HEK293 (cell line): ENCODE data around the gene IGSF11.

Source experiments
- CTCF ChIA-PET: fragments of 350-600 bp; formaldehyde crosslinking; extraction: SDS; loops from one replicate; lab custom pipeline; 2021; ENCODE audit warnings: antibody characterized with exemption; lab: Yijun Ruan, JAX
- POLR2A ChIA-PET: fragments of 300-600 bp; formaldehyde crosslinking; extraction: SDS; loops from one replicate; lab custom pipeline; 2020; ENCODE audit warnings: antibody characterized with exemption, inconsistent platforms; lab: Yijun Ruan, JAX
- H3K27ac ChIP-seq: fragments of 200-500 bp; sonication (Bioruptor generic); 2 replicates; pipeline ENCODE4 v1.5.1; 2014; ENCODE audit warnings: low read depth, low read length, control low read depth, inconsistent platforms; ENCODE audit errors: extremely low read depth
- H3K36me3 ChIP-seq, 2 experiments: fragments of 200-500 bp in 1 of 2; sonication (Bioruptor generic) in 1 of 2; 1 replicate in 1 of 2; 2 replicates in 1 of 2; pipeline ENCODE4 v1.5.1; 2014 to 2017; ENCODE audit warnings: inconsistent platforms in 2 of 2, low read length in 2 of 2; ENCODE audit not compliant: control insufficient read depth in 2 of 2, insufficient read depth in 1 of 2
- H3K4me1 ChIP-seq: fragments of 200-500 bp; sonication (Bioruptor generic); 2 replicates; pipeline ENCODE4 v1.5.1; 2014; ENCODE audit warnings: mild to moderate bottlenecking, low read length, inconsistent platforms; ENCODE audit not compliant: control insufficient read depth, insufficient read depth
- H3K4me3 ChIP-seq: 2 replicates; pipeline ENCODE4 v1.5.1; 2011; ENCODE audit warnings: low read depth, mild to moderate bottlenecking, control low read depth, low read length, moderate library complexity
- H3K9me3 ChIP-seq: fragments of 200-500 bp; sonication (Bioruptor generic); 2 replicates; pipeline ENCODE4 v1.5.1; 2014; ENCODE audit warnings: low read depth, low read length, inconsistent platforms; ENCODE audit not compliant: control insufficient read depth, insufficient read depth
- GLIS1 ChIP-seq: fragments of 450-650 bp; formaldehyde crosslinking; IDR thresholded peaks from 2 replicates; pipeline ENCODE4 v1.5.1; 2016; ENCODE audit warnings: missing biosample characterization, missing genetic modification characterization
- RBAK ChIP-seq: fragments of 450-650 bp; formaldehyde crosslinking; IDR thresholded peaks from 2 replicates; pipeline ENCODE4 v1.5.1; 2016; ENCODE audit warnings: missing biosample characterization, missing genetic modification characterization
- SCRT1 ChIP-seq: fragments of 450-650 bp; formaldehyde crosslinking; IDR thresholded peaks from 2 replicates; pipeline ENCODE4 v1.5.1; 2016; ENCODE audit warnings: missing biosample characterization, missing genetic modification characterization, borderline replicate concordance
- YY1 ChIP-seq: fragments of 450-650 bp; formaldehyde crosslinking; IDR thresholded peaks from 2 replicates; pipeline ENCODE4 v1.5.1; 2018; ENCODE audit warnings: missing biosample characterization, missing genetic modification characterization
- ZFP69B ChIP-seq: fragments of 450-650 bp; formaldehyde crosslinking; IDR thresholded peaks from 2 replicates; pipeline ENCODE4 v1.5.1; 2016; ENCODE audit warnings: missing biosample characterization, missing genetic modification characterization
- ZNF10 ChIP-seq: fragments of 450-650 bp; formaldehyde crosslinking; IDR thresholded peaks from 2 replicates; pipeline ENCODE4 v1.5.1; 2017; ENCODE audit warnings: missing biosample characterization, missing genetic modification characterization
- ZNF132 ChIP-seq: fragments of 450-650 bp; formaldehyde crosslinking; IDR thresholded peaks from 2 replicates; pipeline ENCODE4 v1.5.1; 2017; ENCODE audit warnings: missing biosample characterization, missing genetic modification characterization, borderline replicate concordance
- ZNF184 ChIP-seq: fragments of 450-650 bp; IDR thresholded peaks from 2 replicates; pipeline ENCODE4 v1.5.1; 2018; ENCODE audit warnings: missing biosample characterization, mild to moderate bottlenecking, missing genetic modification characterization
- ZNF19 ChIP-seq: fragments of 450-650 bp; formaldehyde crosslinking; IDR thresholded peaks from 2 replicates; pipeline ENCODE4; 2016; ENCODE audit warnings: missing biosample characterization, missing genetic modification characterization, low read depth
- ZNF423 ChIP-seq: fragments of 450-650 bp; formaldehyde crosslinking; IDR thresholded peaks from 2 replicates; pipeline ENCODE4 v1.5.1; 2016; ENCODE audit warnings: missing biosample characterization, missing genetic modification characterization
- ZNF473 ChIP-seq: fragments of 450-650 bp; formaldehyde crosslinking; IDR thresholded peaks from 2 replicates; pipeline ENCODE4 v1.5.1; 2017; ENCODE audit warnings: missing biosample characterization, missing genetic modification characterization
- ZNF629 ChIP-seq: fragments of 450-650 bp; formaldehyde crosslinking; IDR thresholded peaks from 2 replicates; pipeline ENCODE4 v1.5.1; 2017; ENCODE audit warnings: missing biosample characterization, missing genetic modification characterization
- ZNF768 ChIP-seq: fragments of 450-650 bp; formaldehyde crosslinking; IDR thresholded peaks from 2 replicates; pipeline ENCODE4 v1.5.1; 2018; ENCODE audit warnings: missing biosample characterization, mild to moderate bottlenecking, missing genetic modification characterization
- ZNF777 ChIP-seq: fragments of 450-650 bp; formaldehyde crosslinking; IDR thresholded peaks from 2 replicates; pipeline ENCODE4 v1.5.1; 2017; ENCODE audit warnings: missing biosample characterization, missing genetic modification characterization, borderline replicate concordance
- ZNF830 ChIP-seq: fragments of 450-650 bp; IDR thresholded peaks from 2 replicates; pipeline ENCODE4 v1.5.0; 2018; ENCODE audit warnings: missing biosample characterization, missing genetic modification characterization, low read depth, mild to moderate bottlenecking, moderate library complexity
- ZSCAN16 ChIP-seq: fragments of 450-650 bp; formaldehyde crosslinking; IDR thresholded peaks from 2 replicates; pipeline ENCODE4 v1.5.1; 2016; ENCODE audit warnings: missing biosample characterization, missing genetic modification characterization
- TF ChIP-seq, protein P1 (sequence below): fragments of 450-650 bp; formaldehyde crosslinking; IDR thresholded peaks from 2 replicates; pipeline ENCODE4 v1.5.1; 2016; ENCODE audit warnings: missing biosample characterization, missing genetic modification characterization, borderline replicate concordance
- TF ChIP-seq, protein P2 (sequence below): fragments of 450-650 bp; formaldehyde crosslinking; IDR thresholded peaks from 2 replicates; pipeline ENCODE4 v1.5.1; 2016; ENCODE audit warnings: missing biosample characterization, missing genetic modification characterization
- TF ChIP-seq, protein P3 (sequence below): fragments of 450-650 bp; formaldehyde crosslinking; IDR thresholded peaks from 2 replicates; pipeline ENCODE4 v1.5.1; 2016; ENCODE audit warnings: missing biosample characterization, missing genetic modification characterization
- TF ChIP-seq, protein P4 (sequence below): fragments of 450-650 bp; formaldehyde crosslinking; conservative IDR thresholded peaks from 2 replicates; pipeline ENCODE4 v1.5.1; 2016; ENCODE audit warnings: low read depth, missing biosample characterization, missing genetic modification characterization
- TF ChIP-seq, protein P5 (sequence below): IDR thresholded peaks from 2 replicates; pipeline ENCODE4 v1.6.1; 2011; ENCODE audit warnings: mild to moderate bottlenecking, low read depth, low read length, borderline replicate concordance
- TF ChIP-seq, protein P6 (sequence below): fragments of 450-650 bp; formaldehyde crosslinking; IDR thresholded peaks from 2 replicates; pipeline ENCODE4 v1.5.1; 2017; ENCODE audit warnings: missing biosample characterization, missing genetic modification characterization

The IGSF11 gene

DNA sequence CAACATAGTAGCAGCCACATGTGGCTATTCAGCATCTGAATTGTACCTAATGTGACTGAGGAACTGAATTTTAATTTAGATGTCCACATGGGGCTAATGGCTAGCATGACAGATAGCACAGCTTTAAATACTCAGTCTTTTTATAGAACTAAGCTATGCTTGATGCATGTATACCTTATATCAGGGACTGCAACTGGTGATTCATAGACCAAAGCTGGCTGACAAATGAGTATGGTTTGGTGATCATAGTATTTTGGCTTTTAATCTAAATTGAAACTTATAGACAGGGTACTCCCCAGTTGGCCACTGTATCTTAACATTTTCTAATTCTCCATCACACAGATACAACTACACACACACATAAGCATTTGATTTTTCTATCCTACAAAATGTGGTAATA, 83.6 kb downstream of the IGSF11 start:
- Histone ChIP-seq H3K4me3 (no peak overlapping the region), H3K27ac (no peak overlapping the region), H3K36me3 (no peaks in the 10 kb centered on the region), H3K9me3 (no peaks in the 10 kb centered on the region), H3K4me1 (no peaks in the 10 kb centered on the region)
- ChIA-PET POLR2A (no interaction called here), CTCF (interaction anchor here (0.8 kb wide), 1 partner anchor 11 kb away, joined by 3 read pairs; no protein-coding TSS in a partner anchor)
- TF ChIP-seq YY1 (tag by site-specific recombination) (no peak), ZNF132 (tag by site-specific recombination) (no peak), ZNF10 (no peak), ZNF629 (tag by site-specific recombination) (no peak), ZSCAN16 (tag by site-specific recombination) (no peak), ZNF830 (tag by site-specific recombination) (no peak), GLIS1 (tag by site-specific recombination) (no peak), RBAK (no peak), ZNF423 (tag by site-specific recombination) (no peak), ZNF768 (tag by site-specific recombination) (no peak), ZNF184 (tag by site-specific recombination) (no peak), ZNF19 (tag by site-specific recombination) (no peak)
- TF ChIP-seq, protein P1, sequence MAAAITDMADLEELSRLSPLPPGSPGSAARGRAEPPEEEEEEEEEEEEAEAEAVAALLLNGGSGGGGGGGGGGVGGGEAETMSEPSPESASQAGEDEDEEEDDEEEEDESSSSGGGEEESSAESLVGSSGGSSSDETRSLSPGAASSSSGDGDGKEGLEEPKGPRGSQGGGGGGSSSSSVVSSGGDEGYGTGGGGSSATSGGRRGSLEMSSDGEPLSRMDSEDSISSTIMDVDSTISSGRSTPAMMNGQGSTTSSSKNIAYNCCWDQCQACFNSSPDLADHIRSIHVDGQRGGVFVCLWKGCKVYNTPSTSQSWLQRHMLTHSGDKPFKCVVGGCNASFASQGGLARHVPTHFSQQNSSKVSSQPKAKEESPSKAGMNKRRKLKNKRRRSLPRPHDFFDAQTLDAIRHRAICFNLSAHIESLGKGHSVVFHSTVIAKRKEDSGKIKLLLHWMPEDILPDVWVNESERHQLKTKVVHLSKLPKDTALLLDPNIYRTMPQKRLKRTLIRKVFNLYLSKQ: no peak
- TF ChIP-seq, protein P2, sequence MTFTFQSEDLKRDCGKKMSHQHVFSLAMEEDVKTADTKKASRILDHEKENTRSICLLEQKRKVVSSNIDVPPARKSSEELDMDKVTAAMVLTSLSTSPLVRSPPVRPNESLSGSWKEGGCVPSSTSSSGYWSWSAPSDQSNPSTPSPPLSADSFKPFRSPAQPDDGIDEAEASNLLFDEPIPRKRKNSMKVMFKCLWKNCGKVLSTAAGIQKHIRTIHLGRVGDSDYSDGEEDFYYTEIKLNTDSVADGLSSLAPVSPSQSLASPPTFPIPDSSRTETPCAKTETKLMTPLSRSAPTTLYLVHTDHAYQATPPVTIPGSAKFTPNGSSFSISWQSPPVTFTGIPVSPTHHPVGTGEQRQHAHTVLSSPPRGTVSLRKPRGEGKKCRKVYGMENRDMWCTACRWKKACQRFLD (tag by site-specific recombination): no peak
- TF ChIP-seq, protein P3, sequence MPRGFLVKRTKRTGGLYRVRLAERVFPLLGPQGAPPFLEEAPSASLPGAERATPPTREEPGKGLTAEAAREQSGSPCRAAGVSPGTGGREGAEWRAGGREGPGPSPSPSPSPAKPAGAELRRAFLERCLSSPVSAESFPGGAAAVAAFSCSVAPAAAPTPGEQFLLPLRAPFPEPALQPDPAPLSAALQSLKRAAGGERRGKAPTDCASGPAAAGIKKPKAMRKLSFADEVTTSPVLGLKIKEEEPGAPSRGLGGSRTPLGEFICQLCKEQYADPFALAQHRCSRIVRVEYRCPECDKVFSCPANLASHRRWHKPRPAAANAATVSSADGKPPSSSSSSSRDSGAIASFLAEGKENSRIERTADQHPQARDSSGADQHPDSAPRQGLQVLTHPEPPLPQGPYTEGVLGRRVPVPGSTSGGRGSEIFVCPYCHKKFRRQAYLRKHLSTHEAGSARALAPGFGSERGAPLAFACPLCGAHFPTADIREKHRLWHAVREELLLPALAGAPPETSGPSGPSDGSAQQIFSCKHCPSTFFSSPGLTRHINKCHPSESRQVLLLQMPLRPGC: no peak

DNA sequence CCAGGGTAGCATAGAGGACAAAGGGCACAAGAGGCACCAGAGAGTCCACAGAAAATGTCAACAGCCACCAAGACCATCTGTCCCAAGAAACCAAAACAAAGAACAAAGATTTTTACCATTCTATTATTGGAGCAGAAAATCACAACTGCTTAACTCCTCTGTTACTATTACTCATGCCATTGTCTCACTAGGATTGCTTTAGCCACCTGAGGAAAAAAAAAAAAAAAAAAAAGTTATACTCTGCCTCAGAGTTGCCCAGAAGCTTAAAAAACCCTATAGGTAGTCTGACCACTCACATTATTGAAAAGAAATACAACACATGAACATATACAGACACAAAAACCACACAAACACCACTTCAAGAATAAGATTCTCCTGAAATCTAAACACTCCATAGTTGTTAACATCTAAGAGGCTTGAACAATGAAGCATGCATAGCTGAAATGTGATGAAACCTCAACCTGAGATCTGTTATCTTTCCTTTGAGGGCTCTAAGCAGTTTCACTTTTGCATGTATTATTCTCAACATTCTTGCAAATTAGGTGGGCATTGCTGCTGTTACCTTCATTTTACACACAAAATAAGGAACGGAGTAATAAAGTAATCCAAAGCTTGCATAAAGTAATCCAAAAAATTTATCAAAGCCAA, 85.4 kb downstream of the IGSF11 start:
- no peak for TF ChIP-seq ZNF473 (tag by site-specific recombination)
- TF ChIP-seq SCRT1: no peak
- TF ChIP-seq ZFP69B (tag by site-specific recombination): no peak
- TF ChIP-seq, protein P4, sequence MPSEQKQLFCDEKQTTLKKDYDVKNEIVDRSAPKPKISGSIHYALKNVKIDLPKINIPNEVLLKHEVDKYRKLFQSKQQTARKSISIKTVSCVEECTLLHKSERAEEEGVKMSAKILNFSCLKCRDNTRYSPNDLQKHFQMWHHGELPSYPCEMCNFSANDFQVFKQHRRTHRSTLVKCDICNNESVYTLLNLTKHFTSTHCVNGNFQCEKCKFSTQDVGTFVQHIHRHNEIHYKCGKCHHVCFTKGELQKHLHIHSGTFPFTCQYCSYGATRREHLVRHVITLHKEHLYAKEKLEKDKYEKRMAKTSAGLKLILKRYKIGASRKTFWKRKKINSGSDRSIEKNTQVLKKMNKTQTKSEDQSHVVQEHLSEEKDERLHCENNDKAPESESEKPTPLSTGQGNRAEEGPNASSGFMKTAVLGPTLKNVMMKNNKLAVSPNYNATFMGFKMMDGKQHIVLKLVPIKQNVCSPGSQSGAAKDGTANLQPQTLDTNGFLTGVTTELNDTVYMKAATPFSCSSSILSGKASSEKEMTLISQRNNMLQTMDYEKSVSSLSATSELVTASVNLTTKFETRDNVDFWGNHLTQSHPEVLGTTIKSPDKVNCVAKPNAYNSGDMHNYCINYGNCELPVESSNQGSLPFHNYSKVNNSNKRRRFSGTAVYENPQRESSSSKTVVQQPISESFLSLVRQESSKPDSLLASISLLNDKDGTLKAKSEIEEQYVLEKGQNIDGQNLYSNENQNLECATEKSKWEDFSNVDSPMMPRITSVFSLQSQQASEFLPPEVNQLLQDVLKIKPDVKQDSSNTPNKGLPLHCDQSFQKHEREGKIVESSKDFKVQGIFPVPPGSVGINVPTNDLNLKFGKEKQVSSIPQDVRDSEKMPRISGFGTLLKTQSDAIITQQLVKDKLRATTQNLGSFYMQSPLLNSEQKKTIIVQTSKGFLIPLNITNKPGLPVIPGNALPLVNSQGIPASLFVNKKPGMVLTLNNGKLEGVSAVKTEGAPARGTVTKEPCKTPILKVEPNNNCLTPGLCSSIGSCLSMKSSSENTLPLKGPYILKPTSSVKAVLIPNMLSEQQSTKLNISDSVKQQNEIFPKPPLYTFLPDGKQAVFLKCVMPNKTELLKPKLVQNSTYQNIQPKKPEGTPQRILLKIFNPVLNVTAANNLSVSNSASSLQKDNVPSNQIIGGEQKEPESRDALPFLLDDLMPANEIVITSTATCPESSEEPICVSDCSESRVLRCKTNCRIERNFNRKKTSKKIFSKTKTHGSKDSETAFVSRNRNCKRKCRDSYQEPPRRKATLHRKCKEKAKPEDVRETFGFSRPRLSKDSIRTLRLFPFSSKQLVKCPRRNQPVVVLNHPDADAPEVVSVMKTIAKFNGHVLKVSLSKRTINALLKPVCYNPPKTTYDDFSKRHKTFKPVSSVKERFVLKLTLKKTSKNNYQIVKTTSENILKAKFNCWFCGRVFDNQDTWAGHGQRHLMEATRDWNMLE (tag by site-specific recombination): no peak
- TF ChIP-seq, protein P5, sequence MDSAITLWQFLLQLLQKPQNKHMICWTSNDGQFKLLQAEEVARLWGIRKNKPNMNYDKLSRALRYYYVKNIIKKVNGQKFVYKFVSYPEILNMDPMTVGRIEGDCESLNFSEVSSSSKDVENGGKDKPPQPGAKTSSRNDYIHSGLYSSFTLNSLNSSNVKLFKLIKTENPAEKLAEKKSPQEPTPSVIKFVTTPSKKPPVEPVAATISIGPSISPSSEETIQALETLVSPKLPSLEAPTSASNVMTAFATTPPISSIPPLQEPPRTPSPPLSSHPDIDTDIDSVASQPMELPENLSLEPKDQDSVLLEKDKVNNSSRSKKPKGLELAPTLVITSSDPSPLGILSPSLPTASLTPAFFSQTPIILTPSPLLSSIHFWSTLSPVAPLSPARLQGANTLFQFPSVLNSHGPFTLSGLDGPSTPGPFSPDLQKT: no peak
- TF ChIP-seq ZNF184 (tag by site-specific recombination): no peak
- no peak for TF ChIP-seq ZNF777 (tag by site-specific recombination)
- TF ChIP-seq ZSCAN16 (tag by site-specific recombination): no peak
- TF ChIP-seq, protein P6, sequence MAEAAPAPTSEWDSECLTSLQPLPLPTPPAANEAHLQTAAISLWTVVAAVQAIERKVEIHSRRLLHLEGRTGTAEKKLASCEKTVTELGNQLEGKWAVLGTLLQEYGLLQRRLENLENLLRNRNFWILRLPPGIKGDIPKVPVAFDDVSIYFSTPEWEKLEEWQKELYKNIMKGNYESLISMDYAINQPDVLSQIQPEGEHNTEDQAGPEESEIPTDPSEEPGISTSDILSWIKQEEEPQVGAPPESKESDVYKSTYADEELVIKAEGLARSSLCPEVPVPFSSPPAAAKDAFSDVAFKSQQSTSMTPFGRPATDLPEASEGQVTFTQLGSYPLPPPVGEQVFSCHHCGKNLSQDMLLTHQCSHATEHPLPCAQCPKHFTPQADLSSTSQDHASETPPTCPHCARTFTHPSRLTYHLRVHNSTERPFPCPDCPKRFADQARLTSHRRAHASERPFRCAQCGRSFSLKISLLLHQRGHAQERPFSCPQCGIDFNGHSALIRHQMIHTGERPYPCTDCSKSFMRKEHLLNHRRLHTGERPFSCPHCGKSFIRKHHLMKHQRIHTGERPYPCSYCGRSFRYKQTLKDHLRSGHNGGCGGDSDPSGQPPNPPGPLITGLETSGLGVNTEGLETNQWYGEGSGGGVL (tag by site-specific recombination): no peak
- Histone ChIP-seq H3K4me3 (no peak overlapping the region), H3K36me3 (no peaks in the 10 kb centered on the region), H3K4me1 (no peaks in the 10 kb centered on the region), H3K9me3 (no peaks in the 10 kb centered on the region), H3K27ac (no peak overlapping the region)
- POLR2A ChIA-PET: interaction anchor here (0.7 kb wide), 1 partner anchor 49 kb away, joined by 5 read pairs; no protein-coding TSS in a partner anchor
- CTCF ChIA-PET: interaction anchor here (1.5 kb wide), 1 partner anchor 65 kb away, joined by 3 read pairs; no protein-coding TSS in a partner anchor
